GM19351 (cell line): Measurements from ENCODE around the gene ARHGAP8.
"Not testable (repeated sequence)": the region's sequence is repeated elsewhere in the genome, so short reads cannot be mapped to it uniquely, and the experiment has no call there.

Source experiments
- ATAC-seq: cut with Tn5 transposase; IDR thresholded peaks from one replicate; pipeline ENCODE4 v1.9.1; 2021; ENCODE audit warnings: mild to moderate bottlenecking, moderate library complexity; ENCODE audit not compliant: unreplicated experiment

The ARHGAP8 gene

DNA sequence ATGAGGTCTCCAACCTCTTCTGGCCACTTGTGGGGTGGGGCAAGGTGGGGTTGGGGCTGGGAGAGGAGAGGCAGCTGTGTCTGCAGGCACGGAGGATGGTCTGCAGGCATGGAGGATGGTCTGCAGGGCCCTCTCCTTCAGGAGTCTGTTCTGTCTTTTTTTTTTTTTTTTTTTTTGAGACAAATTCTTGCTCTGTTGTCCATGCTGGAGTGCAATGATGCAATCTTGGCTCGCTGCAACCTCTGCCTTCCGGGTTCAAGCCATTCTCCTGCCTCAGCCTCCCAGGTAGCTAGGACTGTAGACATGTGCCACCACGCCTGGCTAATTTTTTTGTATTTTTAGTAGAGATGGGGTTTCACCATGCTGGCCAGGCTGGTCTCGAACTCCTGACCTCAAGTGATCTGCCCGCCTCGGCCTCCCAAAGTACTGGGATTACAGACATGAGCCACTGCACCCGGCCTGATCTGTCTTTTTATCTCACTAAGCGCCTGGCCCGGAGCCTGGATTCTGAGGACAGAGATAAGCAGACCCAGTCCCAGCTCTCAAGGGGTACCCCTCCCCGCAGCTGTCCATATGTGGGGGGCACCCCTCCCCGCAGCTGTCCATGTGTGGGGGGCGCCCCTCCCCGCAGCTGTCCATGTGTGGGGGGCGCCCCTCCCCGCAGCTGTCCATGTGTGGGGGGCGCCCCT lies 47.7 kb downstream of the ARHGAP8 start:
- ATAC-seq: not testable (repeated sequence)

- no peak for ATAC-seq
These were observed 49.1 kb downstream of the ARHGAP8 start for GRCh38 chr22:44801476-44801875.

DNA sequence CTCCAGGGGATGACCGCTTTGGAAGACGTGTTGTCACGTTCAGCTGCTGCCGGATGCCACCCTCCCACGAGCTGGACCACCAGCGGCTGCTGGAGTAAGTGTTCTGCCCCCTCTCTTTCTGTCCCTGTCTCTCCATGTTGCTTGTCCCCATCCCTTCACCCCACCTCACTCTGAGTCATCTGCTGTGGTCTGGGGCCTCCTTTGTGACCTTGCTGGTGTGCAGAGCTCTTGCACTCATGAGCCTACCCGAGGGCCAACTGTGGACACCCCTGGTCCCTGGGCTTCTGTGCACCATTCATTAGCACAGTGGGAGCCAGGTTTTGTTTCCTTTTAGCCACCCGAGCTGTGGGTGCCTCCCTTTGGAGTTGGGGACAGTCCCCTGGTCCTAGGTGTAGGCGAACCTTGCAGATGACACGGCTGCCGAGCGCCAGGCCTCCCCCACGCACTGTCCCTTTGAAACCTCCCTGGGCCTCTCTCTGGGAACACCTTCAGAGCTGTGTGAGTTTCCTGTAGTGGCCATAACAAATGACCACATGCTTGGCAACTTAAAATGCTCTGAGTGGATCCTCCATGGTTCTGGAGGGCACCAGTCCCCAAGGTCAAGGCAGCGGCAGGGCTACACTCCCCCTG lies 49.8 kb downstream of the ARHGAP8 start:
- no peak for ATAC-seq

- ATAC-seq: no peak
These were observed 50.6 kb downstream of the ARHGAP8 start for GRCh38 chr22:44802956-44803355.

DNA sequence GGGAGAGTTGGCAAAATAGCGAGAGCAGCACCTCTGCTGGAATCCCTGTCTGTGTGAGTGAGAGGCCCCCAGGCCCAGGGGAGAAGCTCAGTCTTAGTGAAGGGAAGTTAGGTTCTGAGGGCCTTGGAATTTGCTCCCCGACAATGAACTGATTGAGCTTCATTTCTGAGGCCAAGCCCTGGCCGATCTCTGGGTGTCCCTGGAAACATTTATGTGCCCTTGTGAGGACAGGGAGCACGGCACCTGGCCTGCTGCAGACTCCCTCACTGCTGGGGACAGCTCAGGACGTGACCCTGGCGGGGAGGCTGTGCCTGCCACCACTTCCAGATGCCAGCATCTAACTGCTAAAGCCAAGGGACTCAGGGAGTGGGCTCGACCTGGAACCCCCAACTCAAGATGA lies 52.0 kb downstream of the ARHGAP8 start:
- ATAC-seq: no peak

DNA sequence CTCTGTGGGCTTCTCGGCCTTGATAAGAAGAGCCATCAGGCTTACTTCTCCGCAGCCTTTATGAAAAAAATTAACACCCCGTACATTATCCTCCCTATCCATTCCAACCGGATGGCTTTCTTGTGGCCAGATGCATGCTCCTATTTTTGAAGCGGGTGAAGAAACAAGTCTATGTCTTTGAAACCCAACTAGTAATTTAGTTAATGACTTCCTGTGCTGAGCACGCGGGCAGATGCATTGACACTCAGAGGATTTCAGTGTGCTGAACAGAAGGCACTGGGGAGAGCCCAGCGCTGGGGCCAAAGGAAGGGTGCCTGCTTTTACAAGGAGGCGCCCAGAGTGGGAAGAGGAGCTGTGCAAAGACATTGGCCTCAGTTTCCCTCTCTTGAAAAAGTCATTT lies 53.3 kb downstream of the ARHGAP8 start:
- ATAC-seq: no peak

- ATAC-seq: no peak
These were observed 54.9 kb downstream of the ARHGAP8 start for GRCh38 chr22:44807232-44807631.

- no peak for ATAC-seq
These were observed 55.7 kb downstream of the ARHGAP8 start for GRCh38 chr22:44807915-44808690.

GRCh38 chr22:44809456-44809855 lies 57.1 kb downstream of the ARHGAP8 start:
- ATAC-seq: no peak

DNA sequence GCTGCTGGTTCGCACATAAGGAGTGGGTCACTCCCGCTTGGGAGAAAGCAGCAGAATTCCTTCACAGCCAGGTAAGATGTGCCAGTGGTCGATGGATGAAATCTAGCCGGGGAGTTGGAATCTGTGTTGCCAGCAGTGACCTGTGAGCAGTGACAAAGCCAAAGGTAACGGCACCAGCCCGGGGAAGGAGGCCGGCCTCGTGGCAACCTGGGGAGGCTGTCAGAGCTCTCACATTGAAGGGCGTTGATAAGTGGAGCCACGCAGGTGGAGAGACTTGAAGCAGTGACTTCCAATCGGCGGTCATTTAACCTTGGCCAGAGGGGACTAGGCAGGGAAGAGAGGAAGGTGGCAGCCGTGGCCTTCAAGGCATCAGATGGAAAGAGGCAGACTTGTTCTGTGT lies 58.8 kb downstream of the ARHGAP8 start:
- no peak for ATAC-seq

DNA sequence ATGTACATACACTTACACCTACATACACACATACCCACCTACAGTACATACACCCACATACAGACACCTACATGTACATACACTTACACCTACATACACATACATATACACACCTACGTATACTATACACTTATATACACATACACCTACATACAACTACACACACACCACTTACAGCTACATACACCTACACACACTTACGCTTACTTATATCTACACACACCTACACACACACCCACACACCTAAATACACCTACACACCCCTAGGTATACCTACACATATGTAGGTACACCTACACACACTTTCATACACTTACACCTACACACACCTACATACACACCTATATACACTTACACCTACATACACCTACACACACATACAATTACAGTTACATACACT lies 61.0 kb downstream of the ARHGAP8 start:
- ATAC-seq: no peak

GRCh38 chr22:44814266-44815098 lies 62.1 kb downstream of the ARHGAP8 start:
- no peak for ATAC-seq

DNA sequence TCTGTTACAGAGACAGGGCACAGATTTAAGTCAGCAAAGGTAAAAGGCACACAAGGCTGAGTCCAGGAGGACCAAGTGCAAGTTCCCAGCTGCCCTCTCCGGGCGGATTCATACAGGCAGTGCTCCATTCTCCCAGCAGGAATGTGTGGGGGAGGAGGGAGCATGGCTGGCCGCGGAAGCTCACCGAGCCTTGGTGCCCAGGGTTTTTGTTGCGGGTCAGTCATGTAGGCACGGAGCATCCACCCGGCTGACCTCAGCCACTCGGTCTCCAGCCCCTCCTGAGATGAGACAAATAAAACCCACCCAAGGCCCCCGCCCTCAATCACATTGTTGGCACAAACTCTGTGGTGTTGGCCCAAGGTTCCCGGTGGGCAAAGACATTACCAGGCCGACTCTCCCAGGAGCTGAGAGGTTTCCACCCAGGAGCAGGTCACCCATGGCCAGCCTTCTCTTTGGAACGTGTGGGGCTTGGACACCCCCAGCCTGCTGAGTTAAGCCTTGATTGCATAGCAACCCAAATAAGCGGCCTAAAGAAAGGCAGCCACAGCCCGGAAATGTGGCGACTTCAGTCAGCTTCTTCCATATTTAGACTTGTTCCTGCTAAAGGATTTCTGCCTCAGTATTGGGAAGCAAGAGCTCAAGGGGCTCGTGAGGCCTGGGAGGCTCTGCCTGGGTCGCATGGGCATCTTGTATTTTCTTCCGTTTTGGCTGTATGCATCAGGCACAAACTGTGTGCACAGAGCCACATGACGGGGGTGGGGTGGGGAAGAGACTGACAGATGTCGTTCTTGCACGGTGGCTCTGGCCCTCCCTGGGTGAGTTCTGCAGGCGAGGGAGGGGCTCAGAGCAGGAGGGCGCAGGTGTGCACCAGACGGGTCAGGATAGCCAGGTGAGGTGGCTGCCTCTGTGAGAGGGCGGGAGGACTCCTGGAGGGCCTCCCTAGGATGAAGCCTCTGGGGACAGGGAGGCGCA lies 63.0 kb downstream of the ARHGAP8 start:
- ATAC-seq: no peak

GRCh38 chr22:44816141-44816540 lies 63.8 kb downstream of the ARHGAP8 start:
- no peak for ATAC-seq

DNA sequence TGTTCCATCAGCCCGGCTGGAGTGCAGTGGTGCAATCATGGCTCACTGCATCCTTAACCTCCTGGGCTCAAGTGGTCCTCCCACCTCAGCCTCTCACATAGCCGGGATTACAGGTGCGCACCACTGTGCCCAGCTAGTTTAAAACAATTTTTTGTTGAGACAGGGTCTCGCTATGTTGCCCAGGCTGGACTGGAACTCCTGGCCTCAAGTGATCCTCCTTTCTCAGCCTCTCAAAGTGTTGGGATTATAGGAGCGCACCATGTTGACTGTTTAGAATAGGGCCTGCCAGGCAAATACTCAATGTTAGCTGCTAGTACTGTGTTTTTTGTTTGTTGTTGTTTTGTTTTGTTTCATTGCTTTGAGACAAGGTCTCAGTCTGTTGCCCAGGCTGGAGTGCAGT lies 66.4 kb downstream of the ARHGAP8 start:
- no peak for ATAC-seq

DNA sequence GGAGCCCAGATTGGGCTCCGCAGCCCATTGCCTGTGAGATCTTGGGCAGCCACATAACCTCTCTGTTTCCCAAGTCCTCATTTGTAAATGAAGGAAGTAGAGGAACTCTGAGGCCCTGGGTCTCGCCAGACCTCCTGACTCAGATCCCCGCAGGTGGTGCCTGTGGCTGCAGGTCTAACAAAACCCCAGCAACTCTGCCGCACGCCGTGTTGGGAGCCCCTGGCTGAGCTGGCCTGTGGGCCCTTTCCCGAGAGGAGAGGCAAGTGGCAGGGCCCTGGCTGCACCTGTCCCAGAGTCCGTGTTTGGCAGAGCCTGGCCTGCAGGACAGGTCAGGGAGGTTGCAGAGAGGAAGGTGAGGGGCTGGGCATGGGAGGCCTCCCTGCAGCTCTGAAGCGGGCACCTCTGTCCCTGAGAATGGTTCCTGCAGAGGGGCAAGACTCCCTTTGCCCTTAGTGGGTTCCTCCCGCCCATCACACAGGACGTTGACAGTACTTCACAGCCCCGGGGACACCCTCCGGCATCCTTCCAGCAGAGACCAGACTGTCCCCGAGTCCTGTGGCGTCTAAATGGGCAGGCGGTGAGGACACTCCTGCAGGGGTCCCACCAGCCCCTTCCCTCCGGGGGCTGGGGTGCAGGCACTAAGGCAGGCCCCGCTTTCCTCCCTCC lies 67.7 kb downstream of the ARHGAP8 start:
- ATAC-seq: no peak

DNA sequence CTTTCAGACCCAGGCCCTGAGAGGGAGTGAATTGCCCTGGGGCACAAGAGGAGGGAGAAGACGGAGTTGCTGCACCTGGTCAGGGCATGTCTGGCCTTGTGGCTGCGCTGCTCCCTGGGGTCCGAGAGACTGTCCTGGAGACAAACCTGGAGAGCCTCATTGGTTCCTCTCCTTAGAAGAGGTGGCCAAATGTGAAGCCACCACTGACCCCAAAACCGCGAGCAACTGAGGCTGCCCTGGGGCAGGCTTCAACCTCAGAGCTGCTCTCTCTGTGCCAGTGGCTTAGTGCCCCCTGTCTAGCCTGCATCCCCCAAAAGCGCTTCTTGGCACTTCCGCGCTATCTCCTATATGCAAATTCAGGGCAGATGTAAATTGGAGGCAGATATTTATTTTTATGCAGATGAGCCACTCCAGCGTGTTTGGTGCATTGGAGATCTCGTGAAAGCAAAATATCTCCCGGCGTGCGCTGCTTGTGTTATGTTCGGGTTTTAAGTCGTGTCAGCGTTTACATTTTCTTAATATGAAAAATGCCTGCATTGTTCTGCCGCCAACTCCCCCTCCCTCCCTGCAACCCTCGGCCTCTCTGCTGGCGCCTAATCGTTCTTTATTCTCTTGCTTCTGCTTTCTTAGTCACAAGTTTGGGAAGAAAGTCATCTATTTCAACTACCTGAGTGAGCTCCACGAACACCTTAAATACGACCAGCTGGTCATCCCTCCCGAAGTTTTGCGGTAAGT lies 69.5 kb downstream of the ARHGAP8 start:
- no peak for ATAC-seq

GRCh38 chr22:44822534-44822933 lies 70.2 kb downstream of the ARHGAP8 start:
- no peak for ATAC-seq

DNA sequence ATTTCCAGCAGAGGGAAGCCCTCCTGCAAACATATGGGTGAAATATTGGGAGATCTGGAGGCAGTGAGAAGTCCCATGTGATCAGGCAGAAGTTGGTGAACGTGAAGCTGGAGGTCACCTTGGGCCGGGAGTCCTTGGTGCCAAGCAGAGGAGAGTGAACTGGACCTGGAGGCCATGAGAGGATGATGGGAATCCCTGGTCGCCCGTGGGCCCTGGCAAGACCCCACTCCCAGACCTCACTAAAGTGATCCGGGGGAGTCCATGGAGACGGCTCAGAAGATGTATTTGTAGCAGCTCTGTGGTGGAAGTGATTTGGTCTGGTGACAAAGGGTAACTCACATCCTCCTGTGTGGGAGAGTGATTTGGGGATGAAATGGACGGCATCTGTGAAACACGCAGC lies 71.0 kb downstream of the ARHGAP8 start:
- ATAC-seq: no peak
